WTC11 (cell line): Measurements from ENCODE around the gene TRAFD1. TPM values are rescaled to one million over a fixed set of nuclear protein-coding genes. Genes with fewer than 3 reads are reported as not detected.

Source experiments
- ATAC-seq: fragments of 200-7000 bp; cut with Tn5 transposase; 2 replicates; pipeline ENCODE4 v1.10.0; 2021; ENCODE audit warnings: mild to moderate bottlenecking, moderate library complexity
- CTCF ChIA-PET: fragments of 300-600 bp; sonication (Branson Sonifier 250); formaldehyde crosslinking; loops from one replicate; lab custom pipeline; 2021; ENCODE audit warnings: antibody characterized with exemption; lab: Charles Lee
- POLR2A ChIA-PET: fragments of 350-600 bp; sonication (Branson Sonifier 250); formaldehyde crosslinking; loops from one replicate; lab custom pipeline; 2021; ENCODE audit warnings: antibody characterized with exemption; lab: Charles Lee
- DNase-seq: peaks from one replicate; pipeline ENCODE4 v3.0.0; 2021; ENCODE audit warnings: low spot score
- H3K27ac Mint-ChIP-seq: 2 replicates; pipeline ENCODE4 v1.8.0; 2021; ENCODE audit warnings: mixed read lengths
- H3K27me3 Mint-ChIP-seq: 2 replicates; pipeline ENCODE4 v1.8.0; 2021; ENCODE audit warnings: low read depth, mild to moderate bottlenecking, moderate library complexity, mixed read lengths
- H3K36me3 Mint-ChIP-seq: 2 replicates; pipeline ENCODE4 v1.8.0; 2021; ENCODE audit warnings: mixed read lengths
- H3K4me1 Mint-ChIP-seq: 2 replicates; pipeline ENCODE4 v1.8.0; 2022; ENCODE audit warnings: mixed read lengths
- H3K4me3 Mint-ChIP-seq: 2 replicates; pipeline ENCODE4 v1.8.0; 2021; ENCODE audit warnings: mild to moderate bottlenecking, moderate library complexity, mixed read lengths
- H3K9me3 Mint-ChIP-seq: 2 replicates; pipeline ENCODE4 v1.8.0; 2021; ENCODE audit warnings: mixed read lengths
- AFF4 ChIP-seq: sonication (generic); formaldehyde crosslinking; IDR thresholded peaks from 2 replicates; pipeline ENCODE4 v1.8.1; 2023; ENCODE audit warnings: mild to moderate bottlenecking, missing genetic modification reagents, borderline replicate concordance
- ESRRA ChIP-seq: sonication (generic); formaldehyde crosslinking; IDR thresholded peaks from 2 replicates; pipeline ENCODE4 v1.8.1; 2022; ENCODE audit warnings: mild to moderate bottlenecking, missing genetic modification reagents, borderline replicate concordance
- HMGXB4 ChIP-seq: sonication (generic); formaldehyde crosslinking; IDR thresholded peaks from 2 replicates; pipeline ENCODE4 v1.8.1; 2023; ENCODE audit warnings: mild to moderate bottlenecking, moderate library complexity, missing genetic modification reagents
- IRF1 ChIP-seq: sonication (generic); formaldehyde crosslinking; IDR thresholded peaks from 2 replicates; pipeline ENCODE4 v1.8.0; 2023; ENCODE audit warnings: missing genetic modification reagents
- JAZF1 ChIP-seq: fragments of 250-450 bp; sonication (Bioruptor Pico); IDR thresholded peaks from 2 replicates; pipeline ENCODE4 v1.9.0; 2021; ENCODE audit warnings: moderate library complexity, mild to moderate bottlenecking, inconsistent platforms
- MYBL2 ChIP-seq: sonication (generic); formaldehyde crosslinking; IDR thresholded peaks from 2 replicates; pipeline ENCODE4 v1.8.1; 2023; ENCODE audit warnings: mild to moderate bottlenecking, moderate library complexity, missing genetic modification reagents
- NR1H2 ChIP-seq: sonication (generic); formaldehyde crosslinking; IDR thresholded peaks from 2 replicates; pipeline ENCODE4 v1.9.0; 2021; ENCODE audit warnings: mild to moderate bottlenecking, moderate library complexity, missing genetic modification reagents
- USF1 ChIP-seq: sonication (generic); formaldehyde crosslinking; IDR thresholded peaks from 2 replicates; pipeline ENCODE4 v1.8.0; 2022; ENCODE audit warnings: mild to moderate bottlenecking, missing genetic modification reagents
- USF2 ChIP-seq: sonication (generic); formaldehyde crosslinking; IDR thresholded peaks from 2 replicates; pipeline ENCODE4 v1.8.1; 2023; ENCODE audit warnings: mild to moderate bottlenecking, missing genetic modification reagents, moderate library complexity
- ZNF121 ChIP-seq: sonication (generic); formaldehyde crosslinking; IDR thresholded peaks from 2 replicates; pipeline ENCODE4 v1.8.0; 2023; ENCODE audit warnings: missing genetic modification reagents
- ZNF138 ChIP-seq: sonication (generic); formaldehyde crosslinking; conservative IDR thresholded peaks from 2 replicates; pipeline ENCODE4 v1.8.1; 2022; ENCODE audit warnings: mild to moderate bottlenecking, moderate library complexity, missing genetic modification reagents
- ZNF317 ChIP-seq: sonication (generic); formaldehyde crosslinking; IDR thresholded peaks from 2 replicates; pipeline ENCODE4 v1.8.1; 2023; ENCODE audit warnings: low read depth, mild to moderate bottlenecking, moderate library complexity, missing genetic modification reagents, borderline replicate concordance
- total RNA-seq: library from RNA; stranded (reverse); gene quantifications from 3 replicates; pipeline ENCODE4 v1.2.3, GENCODE V29; 2021

The TRAFD1 gene
- total RNA-seq, 1 experiment from 2014 or later, result 25.1 TPM

- Mint-ChIP-seq H3K27ac (peak overlapping the region; percentile 34; the same call in 1 of the 2 replicates), H3K27me3 (no peaks in the 10 kb centered on the region), H3K4me3 (no peak overlapping the region), H3K4me1 (peaks cover 40% of the 10 kb centered on the region), H3K9me3 (no peaks in the 10 kb centered on the region), H3K36me3 (no peaks in the 10 kb centered on the region)
- POLR2A ChIA-PET, result interaction anchor here (1.6 kb wide), 1 partner anchor 13 kb away, joined by 6 read pairs; the partner anchor contains the start of gene TRAFD1
- no peak for ATAC-seq
- CTCF ChIA-PET, result interaction anchor here (0.6 kb wide), 1 partner anchor 224 kb away, joined by 4 read pairs; no protein-coding TSS in a partner anchor
- no peak for DNase-seq
- TF ChIP-seq IRF1 (no peak), USF2 (CRISPR knock-in tag) (no peak), ESRRA (CRISPR knock-in tag) (no peak)
Measured at GRCh38 chr12:112111931-112112330, 13.4 kb upstream of the TRAFD1 start.

GRCh38 chr12:112112409-112113133 is 12.8 kb upstream of the TRAFD1 start:
- H3K9me3 Mint-ChIP-seq, result no peaks in the 10 kb centered on the region
- no peak overlapping the region for H3K4me3 Mint-ChIP-seq
- ATAC-seq, result peak; percentile 1
- no peak for DNase-seq
- peak overlapping the region; percentile 34; the same call in 1 of the 2 replicates for H3K27ac Mint-ChIP-seq
- no peaks in the 10 kb centered on the region for H3K36me3 Mint-ChIP-seq
- H3K27me3 Mint-ChIP-seq, result no peaks in the 10 kb centered on the region
- ChIA-PET POLR2A (interaction anchor here (1.6 kb wide), 1 partner anchor 13 kb away, joined by 6 read pairs; the partner anchor contains the start of gene TRAFD1), CTCF (interaction anchor here (0.6 kb wide), 1 partner anchor 223 kb away, joined by 4 read pairs; no protein-coding TSS in a partner anchor)
- TF ChIP-seq HMGXB4 (CRISPR knock-in tag) (no peak), NR1H2 (CRISPR knock-in tag) (no peak), JAZF1 (CRISPR knock-in tag) (no peak), ZNF138 (CRISPR knock-in tag) (no peak), USF1 (CRISPR knock-in tag) (no peak), ZNF317 (CRISPR knock-in tag) (no peak)
- H3K4me1 Mint-ChIP-seq, result peaks cover 37% of the 10 kb centered on the region

- no peak overlapping the region for H3K4me3 Mint-ChIP-seq
- no peak for TF ChIP-seq AFF4 (CRISPR knock-in tag)
- peak; percentile 73 for TF ChIP-seq ZNF121
- no peak for TF ChIP-seq MYBL2 (CRISPR knock-in tag)
- H3K36me3 Mint-ChIP-seq, result no peaks in the 10 kb centered on the region
- no peaks in the 10 kb centered on the region for H3K27me3 Mint-ChIP-seq
- ChIA-PET CTCF (no interaction called here), POLR2A (interaction anchor here (1.4 to 1.5 kb wide), 2 partner anchors 8 to 10 kb away, joined by 6 to 13 read pairs; partner anchors contain the start of gene TRAFD1)
- ATAC-seq (no peak), DNase-seq (no peak)
- H3K9me3 Mint-ChIP-seq, result no peaks in the 10 kb centered on the region
- peaks cover 23% of the 10 kb centered on the region for H3K4me1 Mint-ChIP-seq
- peak overlapping the region; percentile 85 for H3K27ac Mint-ChIP-seq
Measured at GRCh38 chr12:112115259-112116045, 9.9 kb upstream of the TRAFD1 start.
